HUES48 (cell line): Measurements from ENCODE around the gene SYNJ2.

Source experiments
- H3K27ac ChIP-seq: one replicate; pipeline ENCODE4 v1.7.0; 2013; ENCODE audit warnings: low read depth, low read length, inconsistent platforms
- H3K27me3 ChIP-seq: 2 replicates; pipeline ENCODE4 v1.6.1; 2013; ENCODE audit warnings: mild to moderate bottlenecking, low read length; ENCODE audit not compliant: control insufficient read depth, insufficient read depth
- H3K36me3 ChIP-seq: 2 replicates; pipeline ENCODE4 v1.6.1; 2013; ENCODE audit warnings: low read length; ENCODE audit not compliant: control insufficient read depth, insufficient read depth
- H3K4me1 ChIP-seq: 2 replicates; pipeline ENCODE4 v1.6.1; 2013; ENCODE audit warnings: mild to moderate bottlenecking, low read length; ENCODE audit not compliant: control insufficient read depth, insufficient read depth
- H3K4me3 ChIP-seq: 2 replicates; pipeline ENCODE4 v1.5.1; 2013; ENCODE audit warnings: mild to moderate bottlenecking, low read depth, low read length
- H3K9ac ChIP-seq: 2 replicates; pipeline ENCODE4 v1.6.1; 2013; ENCODE audit warnings: mild to moderate bottlenecking, low read depth, low read length, moderate library complexity
- H3K9me3 ChIP-seq: 2 replicates; pipeline ENCODE4 v1.6.1; 2013; ENCODE audit warnings: low read length; ENCODE audit not compliant: control insufficient read depth, insufficient read depth

Gene SYNJ2

DNA sequence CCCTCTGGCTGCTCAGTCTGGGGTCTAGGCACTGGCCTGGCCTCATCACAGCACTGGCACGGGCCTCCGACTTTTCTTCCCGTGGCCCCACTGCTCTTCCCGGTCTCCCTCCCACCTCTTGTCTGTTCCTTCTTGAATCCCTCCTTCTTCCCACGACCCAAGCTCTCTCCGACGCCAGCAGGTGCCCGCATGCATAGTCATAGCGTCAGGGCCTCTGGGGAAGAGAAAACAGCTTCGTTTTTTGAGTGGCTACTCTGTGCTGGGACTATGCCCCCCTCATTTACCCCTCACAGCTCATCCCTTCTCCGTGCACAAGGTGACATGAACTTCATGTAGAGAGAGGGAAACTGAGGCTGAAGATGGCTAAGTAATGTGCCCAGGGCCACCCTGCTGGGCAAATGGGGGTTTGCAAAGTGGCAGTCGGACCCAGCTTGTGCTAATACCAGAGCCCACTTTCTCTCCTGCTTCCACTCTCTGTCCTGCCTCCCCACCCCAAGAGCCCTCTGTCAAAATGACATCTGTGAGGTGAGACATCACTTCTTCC is 59.2 kb downstream of the SYNJ2 start:
- Histone ChIP-seq H3K9ac (no peak overlapping the region), H3K4me1 (0 out of 2 replicates have a peak, but pooled peaks cover 2% of the 10 kb centered on the region), H3K4me3 (no peak overlapping the region), H3K27ac (peak overlapping the region; percentile 67), H3K36me3 (peaks cover 10% of the 10 kb centered on the region; the same call in 1 of the 2 replicates), H3K27me3 (no peaks in the 10 kb centered on the region), H3K9me3 (no peaks in the 10 kb centered on the region)

DNA sequence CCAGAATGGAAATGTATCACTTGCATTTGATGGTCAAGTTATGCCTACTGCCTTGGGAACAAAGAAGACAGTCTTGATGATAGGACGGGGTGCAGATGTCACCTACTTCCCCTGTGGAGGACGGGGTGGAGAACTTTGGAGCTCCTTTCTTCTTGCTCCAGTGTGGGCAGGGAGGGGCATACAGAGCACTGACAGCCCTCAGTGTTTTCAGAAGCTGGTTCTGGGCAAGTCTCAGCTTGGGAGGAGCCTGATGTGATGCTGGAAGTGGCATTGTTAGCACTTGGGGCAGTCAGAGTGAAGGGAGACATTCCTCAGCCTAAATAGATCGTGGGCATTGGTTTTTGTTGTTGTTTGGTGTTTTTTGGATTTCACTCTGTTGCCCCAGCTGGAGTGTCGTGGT is 59.7 kb downstream of the SYNJ2 start:
- Histone ChIP-seq H3K4me3 (no peak overlapping the region), H3K9ac (no peak overlapping the region), H3K9me3 (no peaks in the 10 kb centered on the region), H3K27me3 (no peaks in the 10 kb centered on the region), H3K4me1 (0 out of 2 replicates have a peak, but pooled peaks cover 2% of the 10 kb centered on the region), H3K36me3 (peaks cover 10% of the 10 kb centered on the region; the same call in 1 of the 2 replicates), H3K27ac (no peak overlapping the region)

DNA sequence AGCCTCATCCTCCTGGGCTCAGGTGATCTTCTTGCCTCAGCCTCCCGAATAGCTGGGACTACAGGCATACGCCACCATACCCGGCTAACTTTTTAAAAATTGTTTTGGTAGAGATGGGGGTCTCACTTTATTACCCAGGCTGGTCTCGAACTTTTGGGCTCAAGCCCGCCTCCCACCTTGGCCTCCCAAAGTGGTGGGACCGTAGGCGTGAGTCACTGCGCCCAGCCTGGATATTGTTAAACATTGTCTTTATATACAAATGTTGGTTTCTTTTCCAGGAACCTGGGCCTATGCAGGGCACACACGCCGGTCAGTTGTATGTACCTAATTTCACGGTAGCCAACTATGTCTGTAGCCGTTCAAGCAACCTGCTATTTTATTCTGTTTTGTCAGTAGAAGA is 60.1 kb downstream of the SYNJ2 start:
- H3K9me3 ChIP-seq: no peaks in the 10 kb centered on the region
- H3K27ac ChIP-seq: no peak overlapping the region
- no peak overlapping the region for H3K9ac ChIP-seq
- no peaks in the 10 kb centered on the region for H3K27me3 ChIP-seq
- H3K4me1 ChIP-seq: 0 out of 2 replicates have a peak, but pooled peaks cover 2% of the 10 kb centered on the region
- H3K36me3 ChIP-seq: peaks cover 10% of the 10 kb centered on the region; the same call in 1 of the 2 replicates
- no peak overlapping the region for H3K4me3 ChIP-seq

DNA sequence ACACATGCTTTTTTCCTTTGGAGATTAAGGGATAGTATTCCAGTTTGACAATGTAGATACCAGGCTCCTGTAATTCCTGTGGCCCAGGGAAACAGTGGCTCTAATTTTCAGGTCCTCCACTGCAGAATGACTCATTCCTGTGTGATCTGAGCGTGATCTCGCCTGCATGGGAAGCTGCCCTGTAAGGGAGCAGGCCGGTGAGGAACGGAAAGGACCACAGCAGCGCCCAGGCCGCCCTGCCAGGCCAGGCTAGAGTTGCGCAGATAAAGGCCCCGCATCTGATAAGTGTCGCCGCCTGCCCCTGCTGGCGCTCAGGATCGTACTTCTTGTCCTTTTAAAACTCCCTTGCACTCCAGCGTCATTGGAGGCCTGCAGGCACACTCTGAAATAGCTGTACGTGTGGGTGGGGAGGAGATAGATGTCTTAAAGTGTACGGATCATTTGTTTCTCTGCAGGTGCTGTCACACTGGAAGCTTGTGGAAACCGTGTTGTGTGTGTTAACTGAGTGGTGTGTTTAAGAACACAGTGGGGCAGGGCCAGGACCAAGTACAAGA is 60.7 kb downstream of the SYNJ2 start:
- Histone ChIP-seq H3K9ac (no peak overlapping the region), H3K36me3 (peaks cover 10% of the 10 kb centered on the region; the same call in 1 of the 2 replicates), H3K9me3 (no peaks in the 10 kb centered on the region), H3K27ac (no peak overlapping the region), H3K27me3 (no peaks in the 10 kb centered on the region), H3K4me1 (0 out of 2 replicates have a peak, but pooled peaks cover 2% of the 10 kb centered on the region), H3K4me3 (no peak overlapping the region)

DNA sequence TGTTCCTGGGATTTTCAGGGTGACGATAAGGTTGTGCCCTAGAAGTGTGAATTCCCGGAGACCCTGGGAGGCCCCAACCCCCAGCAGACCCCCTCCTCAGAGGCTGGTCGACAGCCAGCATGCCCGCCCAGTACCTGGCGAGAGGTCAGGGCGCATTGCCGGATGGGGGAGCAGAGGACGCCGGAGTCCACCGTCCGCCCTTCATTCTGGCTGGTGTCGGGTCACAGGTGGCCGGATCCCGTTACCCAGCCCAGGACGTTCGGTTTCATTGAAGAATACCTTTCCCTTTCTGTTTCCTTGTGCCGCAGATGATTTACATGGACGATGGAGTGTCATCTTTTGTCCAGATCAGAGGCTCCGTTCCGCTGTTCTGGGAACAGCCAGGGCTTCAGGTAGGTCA is 61.3 kb downstream of the SYNJ2 start:
- no peaks in the 10 kb centered on the region for H3K9me3 ChIP-seq
- no peak overlapping the region for H3K9ac ChIP-seq
- H3K27me3 ChIP-seq: no peaks in the 10 kb centered on the region
- peaks cover 10% of the 10 kb centered on the region; the same call in 1 of the 2 replicates for H3K36me3 ChIP-seq
- H3K4me1 ChIP-seq: 0 out of 2 replicates have a peak, but pooled peaks cover 2% of the 10 kb centered on the region
- H3K27ac ChIP-seq: no peak overlapping the region
- H3K4me3 ChIP-seq: no peak overlapping the region

DNA sequence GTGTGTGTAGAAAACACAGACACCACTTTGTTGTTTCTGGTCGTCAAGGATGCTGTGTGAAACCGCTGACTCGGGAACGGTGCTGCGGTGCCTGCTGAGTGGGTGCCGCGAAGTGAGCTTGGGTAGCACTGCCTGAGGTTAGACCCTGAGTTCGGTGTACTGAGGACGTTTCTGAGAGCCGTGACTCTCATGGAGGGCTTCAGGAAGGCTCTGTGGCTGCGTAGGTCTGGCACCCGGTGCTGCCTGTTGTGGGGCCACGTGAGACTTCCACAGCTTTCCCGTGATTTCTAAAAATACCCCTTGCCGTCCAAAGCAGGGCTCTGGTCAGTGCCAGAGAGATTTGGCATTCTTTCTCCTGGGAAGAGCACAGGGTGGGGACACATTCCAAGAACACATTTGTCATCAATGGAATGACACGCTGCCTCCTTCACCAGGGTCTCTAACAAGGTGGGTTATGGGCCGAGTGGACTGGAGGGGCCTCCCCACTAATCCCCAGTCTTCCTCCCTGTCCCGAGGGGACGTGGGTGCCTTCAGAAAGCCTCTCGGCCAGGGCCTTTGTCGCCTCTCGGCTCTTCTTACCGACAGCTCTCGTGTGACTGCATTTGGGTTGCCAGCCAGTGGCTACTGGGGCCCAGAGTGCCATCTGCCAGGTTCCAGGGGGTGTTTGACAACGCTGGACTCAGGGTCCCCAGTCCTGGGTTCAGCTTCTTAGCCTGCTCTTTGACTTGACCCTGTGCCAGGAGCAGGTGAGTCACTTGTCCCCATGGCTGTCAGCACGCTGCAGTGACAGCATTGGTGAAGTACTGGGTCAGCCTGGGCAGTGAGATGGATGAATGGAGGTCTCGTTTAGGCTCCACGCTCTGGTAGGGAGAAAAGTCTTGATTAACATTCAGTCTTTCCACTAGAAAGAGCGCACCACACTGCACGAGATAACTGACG is 62.2 kb downstream of the SYNJ2 start:
- Histone ChIP-seq H3K9me3 (no peaks in the 10 kb centered on the region), H3K4me1 (0 out of 2 replicates have a peak, but pooled peaks cover 2% of the 10 kb centered on the region), H3K27me3 (no peaks in the 10 kb centered on the region), H3K4me3 (no peak overlapping the region), H3K27ac (no peak overlapping the region), H3K9ac (no peak overlapping the region), H3K36me3 (peaks cover 10% of the 10 kb centered on the region; the same call in 1 of the 2 replicates)

DNA sequence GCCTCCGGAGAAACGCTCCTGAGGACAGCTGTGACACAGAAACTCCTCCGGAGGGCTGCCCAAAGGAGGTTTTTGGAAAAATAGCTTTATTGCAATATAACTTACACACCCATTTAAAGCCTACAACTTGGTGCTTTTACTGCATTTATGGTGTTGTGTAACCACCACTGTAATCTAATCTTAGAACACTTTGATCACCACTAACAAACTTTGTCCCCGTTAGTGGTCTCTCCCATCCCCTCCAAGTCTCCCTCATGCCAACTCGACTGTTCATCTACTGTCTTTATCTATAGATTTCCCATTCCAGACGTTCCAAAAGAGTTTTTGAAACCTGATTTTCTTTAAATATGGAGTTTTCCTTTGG is 62.8 kb downstream of the SYNJ2 start:
- H3K27ac ChIP-seq: no peak overlapping the region
- H3K4me1 ChIP-seq: no peaks in the 10 kb centered on the region

DNA sequence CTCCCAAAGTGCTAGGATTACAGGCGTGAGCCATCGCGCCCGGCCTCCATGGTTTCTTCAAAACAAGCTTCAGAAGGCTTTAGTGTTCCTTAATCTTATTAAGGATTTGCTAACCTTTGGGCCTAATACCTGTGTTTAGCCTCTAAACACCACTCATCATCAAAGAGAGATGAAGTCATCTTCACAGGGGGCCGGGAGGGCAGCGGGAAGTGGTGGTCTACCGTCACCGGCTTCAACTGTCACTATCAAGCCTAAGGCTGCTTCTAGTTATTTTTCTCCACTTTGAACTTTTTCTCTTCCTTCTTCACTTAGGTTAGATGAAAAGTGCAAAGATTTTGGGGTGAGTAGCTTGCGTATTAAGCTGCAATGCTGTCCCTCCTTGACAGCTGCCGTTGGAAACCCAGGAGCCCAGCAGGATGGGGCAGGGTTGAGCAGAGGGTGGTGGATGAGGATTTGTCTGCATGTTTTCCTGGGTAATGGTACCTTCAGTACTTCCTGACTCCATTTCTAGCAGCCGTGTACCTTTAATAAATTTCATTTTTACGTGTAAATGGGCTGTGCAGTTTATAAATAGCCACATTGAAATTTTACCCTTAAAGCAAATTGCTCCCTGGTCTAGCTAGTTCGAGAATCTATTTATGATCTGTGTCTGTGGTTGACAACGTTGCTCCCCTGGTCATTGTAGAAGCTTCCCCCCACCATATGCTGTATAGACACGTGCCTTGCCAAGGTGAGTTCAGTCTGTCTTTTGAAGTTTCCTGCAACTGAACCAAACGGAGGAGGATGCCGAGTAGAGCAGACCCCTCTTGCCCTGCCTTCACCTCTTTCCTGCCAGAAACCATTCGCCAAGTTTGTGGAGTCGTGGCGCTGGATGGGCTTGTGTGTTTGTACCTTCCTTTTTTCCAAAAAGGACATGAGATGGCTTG is 64.8 kb downstream of the SYNJ2 start:
- no peak overlapping the region for H3K4me3 ChIP-seq
- no peak overlapping the region for H3K27ac ChIP-seq
- H3K27me3 ChIP-seq: no peaks in the 10 kb centered on the region
- no peaks in the 10 kb centered on the region for H3K9me3 ChIP-seq
- H3K36me3 ChIP-seq: peaks cover 10% of the 10 kb centered on the region; the same call in 1 of the 2 replicates
- no peaks in the 10 kb centered on the region for H3K4me1 ChIP-seq
- H3K9ac ChIP-seq: no peak overlapping the region

More for the DNA sequence above, 62.8 kb downstream of the SYNJ2 start:
- Histone ChIP-seq H3K9ac (no peak overlapping the region), H3K9me3 (no peaks in the 10 kb centered on the region), H3K36me3 (peaks cover 10% of the 10 kb centered on the region; the same call in 1 of the 2 replicates), H3K27me3 (no peaks in the 10 kb centered on the region), H3K4me3 (no peak overlapping the region)

DNA sequence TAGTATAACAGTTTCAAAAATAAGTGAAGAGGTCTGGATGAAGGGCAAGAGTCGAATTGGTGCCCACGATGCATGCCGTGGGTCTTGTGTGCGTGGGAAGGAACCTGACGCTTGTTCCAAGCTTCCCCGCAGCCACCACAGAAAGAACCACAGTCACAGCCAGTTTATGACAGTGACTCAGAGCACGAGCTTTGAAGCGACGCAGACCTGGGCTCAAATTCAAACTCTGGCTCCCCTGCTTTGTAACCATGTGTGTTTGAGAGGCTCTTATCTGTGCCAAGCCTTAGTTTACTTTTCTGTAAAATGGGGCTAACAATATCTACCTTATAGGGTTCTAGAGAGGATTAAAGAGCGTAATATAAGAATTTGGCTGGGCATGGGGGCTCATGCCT is 65.5 kb downstream of the SYNJ2 start:
- no peaks in the 10 kb centered on the region for H3K9me3 ChIP-seq
- H3K36me3 ChIP-seq: peaks cover 10% of the 10 kb centered on the region; the same call in 1 of the 2 replicates
- no peak overlapping the region for H3K27ac ChIP-seq
- no peak overlapping the region for H3K9ac ChIP-seq
- H3K4me3 ChIP-seq: no peak overlapping the region
- no peaks in the 10 kb centered on the region for H3K4me1 ChIP-seq
- H3K27me3 ChIP-seq: no peaks in the 10 kb centered on the region

DNA sequence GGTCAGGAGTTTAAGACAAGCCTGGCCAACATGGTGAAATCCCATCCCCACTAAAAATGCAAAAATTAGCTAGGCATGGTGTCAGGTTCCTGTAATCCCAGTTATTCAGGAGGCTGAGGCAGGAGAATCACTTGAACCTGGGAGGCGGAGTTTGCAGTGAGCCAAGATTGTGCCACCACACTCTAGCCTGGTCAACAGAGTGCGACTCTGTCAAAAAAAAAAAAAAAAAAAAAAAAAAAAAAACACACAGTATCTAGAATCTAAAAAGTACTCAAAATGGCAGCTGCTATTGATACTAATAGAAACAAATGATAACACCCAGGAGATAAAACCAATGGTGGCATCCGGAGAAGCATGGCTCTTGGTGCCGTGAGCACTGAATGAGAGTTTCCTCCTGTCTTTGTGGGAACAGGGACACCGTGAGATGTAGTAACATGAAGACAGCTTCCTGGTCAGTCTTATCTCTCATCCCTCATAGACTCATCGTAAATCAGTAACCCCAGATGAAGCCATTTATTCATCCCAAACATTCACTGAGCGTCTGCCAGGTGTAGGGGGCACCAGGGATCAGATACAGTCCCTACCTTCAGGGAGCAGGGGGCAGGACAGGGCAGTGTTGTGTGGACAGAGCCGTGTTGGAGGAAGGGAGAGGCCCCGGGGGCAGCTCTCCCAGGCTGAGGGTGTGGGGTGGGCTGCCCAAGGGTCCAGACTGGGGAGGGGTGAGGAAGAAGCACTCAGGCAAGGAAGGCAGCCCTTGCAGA is 66.1 kb downstream of the SYNJ2 start:
- H3K27me3 ChIP-seq: no peaks in the 10 kb centered on the region
- H3K27ac ChIP-seq: no peak overlapping the region
- H3K9me3 ChIP-seq: no peaks in the 10 kb centered on the region
- no peaks in the 10 kb centered on the region for H3K4me1 ChIP-seq
- H3K4me3 ChIP-seq: no peak overlapping the region
- H3K9ac ChIP-seq: no peak overlapping the region
- peaks cover 10% of the 10 kb centered on the region; the same call in 1 of the 2 replicates for H3K36me3 ChIP-seq
